Smooth muscle cell (in vitro differentiated cells): ENCODE measurements around the gene TPST1. TPM values are rescaled to one million over a fixed set of nuclear protein-coding genes. Genes with fewer than 3 reads are reported as not detected.

Experiments
- DNase-seq: peaks from one replicate; lab custom pipeline; 2025; ENCODE audit not compliant: unreplicated experiment; lab: John Stamatoyannopoulos, UW
- H2AFZ ChIP-seq: fragments of 200-600 bp; sonication (generic); 2 replicates; pipeline ENCODE4 v1.6.0; 2016; ENCODE audit warnings: antibody characterized with exemption, low read depth, mild to moderate bottlenecking
- H3F3A ChIP-seq: fragments of 200-600 bp; sonication (generic); 2 replicates; pipeline ENCODE4 v1.6.0; 2017; ENCODE audit warnings: antibody characterized with exemption, low read depth
- H3K27ac ChIP-seq: fragments of 200-600 bp; sonication (generic); 2 replicates; pipeline ENCODE4 v1.5.1; 2016; ENCODE audit warnings: low read depth, mild to moderate bottlenecking
- H3K27me3 ChIP-seq: fragments of 200-600 bp; sonication (generic); 2 replicates; pipeline ENCODE4 v1.6.1; 2016; ENCODE audit warnings: low read depth, mild to moderate bottlenecking
- H3K36me3 ChIP-seq: fragments of 200-600 bp; sonication (generic); 2 replicates; pipeline ENCODE4 v1.5.1; 2016; ENCODE audit warnings: low read depth
- H3K4me1 ChIP-seq: fragments of 200-600 bp; sonication (generic); 2 replicates; pipeline ENCODE4 v1.5.1; 2016; ENCODE audit warnings: low read depth
- H3K4me2 ChIP-seq: fragments of 200-600 bp; sonication (generic); 2 replicates; pipeline ENCODE4 v1.6.0; 2016; ENCODE audit warnings: mild to moderate bottlenecking
- H3K4me3 ChIP-seq: fragments of 200-600 bp; sonication (generic); 2 replicates; pipeline ENCODE4 v1.5.1; 2016; ENCODE audit warnings: mild to moderate bottlenecking
- H3K79me2 ChIP-seq: fragments of 200-600 bp; sonication (generic); 2 replicates; pipeline ENCODE4 v1.6.0; 2016; ENCODE audit warnings: low read depth, mild to moderate bottlenecking
- H3K9ac ChIP-seq: fragments of 200-600 bp; sonication (generic); 2 replicates; pipeline ENCODE4 v1.6.0; 2016; ENCODE audit warnings: low read depth
- H3K9me3 ChIP-seq: fragments of 200-600 bp; sonication (generic); replicated peaks from 2 replicates; pipeline ENCODE4 v1.5.1; 2016; ENCODE audit warnings: low read depth
- H4K20me1 ChIP-seq: fragments of 200-600 bp; sonication (generic); 2 replicates; pipeline ENCODE4 v1.6.0; 2016; ENCODE audit warnings: low read depth
- WGBS: methylation state at CpG from one replicate; pipeline ENCODE4 v1.1.7; 2016; ENCODE audit warnings: low lambda C conversion rate; 5-methylcytosine and 5-hydroxymethylcytosine counted together
- polyA plus RNA-seq: library from polyadenylated mRNA; unstranded; fragments of >200 nt; fragmentation: Nextera tagmentation; extraction: Ambion mirVana; gene quantifications from 2 replicates; pipeline ENCODE4 v1.2.1, GENCODE V29; 2016
- total RNA-seq: library from RNA; depleted of rRNA; stranded (reverse); fragments of >200 nt; gene quantifications from 2 replicates; pipeline ENCODE4 v1.2.3, GENCODE V29; 2014
- TF ChIP-seq, protein P1 (sequence below): fragments of 200-600 bp; sonication (generic); IDR thresholded peaks from 2 replicates; pipeline ENCODE4 v1.5.1; 2017; ENCODE audit warnings: borderline replicate concordance, mild to moderate bottlenecking, antibody characterized with exemption; ENCODE audit not compliant: insufficient read depth, poor library complexity, severe bottlenecking

TPST1 gene
- total and polyA plus RNA-seq, 2 experiments from 2014 or later, result 133 to 139 TPM

DNA sequence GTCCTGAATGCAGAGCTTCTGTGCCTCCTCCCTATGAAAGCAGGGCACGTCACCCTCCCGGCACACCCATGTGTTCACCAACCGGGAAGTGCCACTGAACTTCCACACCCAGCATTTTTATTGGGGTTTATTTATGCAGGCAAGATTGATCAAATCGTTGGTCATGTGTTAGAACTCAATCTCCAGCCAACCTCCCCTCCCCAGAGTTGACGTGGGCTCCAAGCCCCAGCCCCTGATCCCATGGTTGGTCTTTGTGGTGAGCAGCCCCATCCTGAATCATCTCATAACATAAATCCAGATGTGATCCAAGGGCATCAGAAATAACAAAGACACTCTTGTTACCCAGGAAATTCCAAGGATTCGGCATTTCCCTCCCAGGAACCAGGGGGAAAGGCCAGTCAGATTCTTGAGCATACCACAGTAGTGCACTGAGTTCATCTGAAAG lies 151.2 kb downstream of the TPST1 start:
- Histone ChIP-seq H3K4me1 (peaks cover 9% of the 10 kb centered on the region), H4K20me1 (peaks cover 33% of the 10 kb centered on the region), H3K27me3 (no peaks in the 10 kb centered on the region)

DNA sequence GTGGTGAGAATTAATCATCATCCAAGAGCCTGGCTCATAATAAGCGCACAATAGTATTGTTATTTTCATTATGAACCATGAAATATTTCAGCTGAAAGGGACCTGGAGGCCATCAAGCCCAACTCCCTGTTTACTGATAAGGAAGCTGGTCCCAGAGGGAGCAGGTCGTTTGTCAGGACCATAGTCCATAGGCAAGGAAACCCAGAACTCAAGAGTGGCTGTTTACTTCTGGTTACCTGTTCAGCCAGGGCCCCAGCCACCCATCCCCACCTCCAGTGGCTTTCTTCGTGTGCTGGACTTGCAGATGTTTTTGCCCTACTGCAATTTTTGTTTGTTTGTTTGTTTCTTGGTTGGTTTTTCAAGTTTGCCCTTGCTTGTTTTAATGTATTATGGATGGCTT lies 152.0 kb downstream of the TPST1 start:
- no peak overlapping the region for H3K4me2 ChIP-seq
- no peak overlapping the region for H3K4me3 ChIP-seq
- peak overlapping the region; percentile 72 for H3K27ac ChIP-seq
- TF ChIP-seq, protein P1, sequence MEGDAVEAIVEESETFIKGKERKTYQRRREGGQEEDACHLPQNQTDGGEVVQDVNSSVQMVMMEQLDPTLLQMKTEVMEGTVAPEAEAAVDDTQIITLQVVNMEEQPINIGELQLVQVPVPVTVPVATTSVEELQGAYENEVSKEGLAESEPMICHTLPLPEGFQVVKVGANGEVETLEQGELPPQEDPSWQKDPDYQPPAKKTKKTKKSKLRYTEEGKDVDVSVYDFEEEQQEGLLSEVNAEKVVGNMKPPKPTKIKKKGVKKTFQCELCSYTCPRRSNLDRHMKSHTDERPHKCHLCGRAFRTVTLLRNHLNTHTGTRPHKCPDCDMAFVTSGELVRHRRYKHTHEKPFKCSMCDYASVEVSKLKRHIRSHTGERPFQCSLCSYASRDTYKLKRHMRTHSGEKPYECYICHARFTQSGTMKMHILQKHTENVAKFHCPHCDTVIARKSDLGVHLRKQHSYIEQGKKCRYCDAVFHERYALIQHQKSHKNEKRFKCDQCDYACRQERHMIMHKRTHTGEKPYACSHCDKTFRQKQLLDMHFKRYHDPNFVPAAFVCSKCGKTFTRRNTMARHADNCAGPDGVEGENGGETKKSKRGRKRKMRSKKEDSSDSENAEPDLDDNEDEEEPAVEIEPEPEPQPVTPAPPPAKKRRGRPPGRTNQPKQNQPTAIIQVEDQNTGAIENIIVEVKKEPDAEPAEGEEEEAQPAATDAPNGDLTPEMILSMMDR, result no peak
- H3K36me3 ChIP-seq, result no peaks in the 10 kb centered on the region
- H3F3A ChIP-seq, result peaks cover 17% of the 10 kb centered on the region
- 67% methylated on average over 3 of the region's 3 CpGs for WGBS
- peaks cover 26% of the 10 kb centered on the region for H4K20me1 ChIP-seq
- peaks cover 4% of the 10 kb centered on the region for H3K4me1 ChIP-seq
- H3K9me3 ChIP-seq, result no peaks in the 10 kb centered on the region
- no peak overlapping the region for H2AFZ ChIP-seq
- DNase-seq, result no peak
- peaks cover 19% of the 10 kb centered on the region for H3K79me2 ChIP-seq
- no peaks in the 10 kb centered on the region for H3K27me3 ChIP-seq
- no peak overlapping the region for H3K9ac ChIP-seq

More for the DNA sequence above, 151.2 kb downstream of the TPST1 start:
- Histone ChIP-seq H3F3A (peaks cover 19% of the 10 kb centered on the region), H3K4me2 (peak overlapping the region; percentile 57), H3K9me3 (no peaks in the 10 kb centered on the region), H2AFZ (no peak overlapping the region), H3K9ac (no peak overlapping the region), H3K79me2 (peaks cover 26% of the 10 kb centered on the region), H3K36me3 (no peaks in the 10 kb centered on the region), H3K27ac (peak overlapping the region; percentile 72), H3K4me3 (no peak overlapping the region)
- DNase-seq, result no peak
- TF ChIP-seq, protein P1, result no peak
- WGBS, result 70% methylated on average over 6 of the region's 6 CpGs

DNA sequence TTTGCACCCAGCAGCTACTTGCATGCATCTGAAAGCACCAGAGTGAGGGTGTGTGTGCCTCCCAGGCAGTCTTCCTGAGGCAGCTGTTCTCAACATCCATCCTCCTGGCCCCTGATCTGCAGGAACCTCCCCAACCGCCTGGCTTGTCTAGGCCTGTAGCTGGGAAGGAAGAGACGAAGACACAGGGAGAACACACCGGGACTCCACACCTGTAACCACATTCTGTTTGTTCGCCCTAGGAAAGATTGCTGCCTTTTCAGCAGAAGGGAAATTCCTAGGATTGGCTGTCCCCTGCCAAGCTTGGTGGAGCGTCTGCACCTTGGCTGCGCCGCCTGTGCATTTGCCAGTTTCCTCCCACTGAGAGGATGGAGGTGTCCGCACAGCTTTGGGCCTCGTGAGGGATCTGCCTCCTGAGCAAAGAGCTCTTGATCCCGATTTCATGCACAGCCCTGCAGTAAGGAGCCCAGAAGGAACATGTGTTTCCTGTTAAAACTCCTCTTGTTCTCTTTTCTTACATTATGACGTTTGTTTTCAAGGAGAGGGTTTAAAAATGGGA lies 154.6 kb downstream of the TPST1 start:
- Histone ChIP-seq H3K4me3 (no peak overlapping the region), H3K9me3 (no peaks in the 10 kb centered on the region), H3K79me2 (peaks cover 7% of the 10 kb centered on the region), H3K36me3 (no peaks in the 10 kb centered on the region), H3K27ac (no peak overlapping the region), H2AFZ (no peak overlapping the region), H3K27me3 (no peaks in the 10 kb centered on the region), H3F3A (no peaks in the 10 kb centered on the region), H3K4me2 (no peak overlapping the region), H4K20me1 (peaks cover 17% of the 10 kb centered on the region), H3K9ac (no peak overlapping the region), H3K4me1 (no peaks in the 10 kb centered on the region)
- TF ChIP-seq, protein P1, result no peak
- no peak for DNase-seq
- WGBS, result 88% methylated on average over 11 of the region's 11 CpGs

DNA sequence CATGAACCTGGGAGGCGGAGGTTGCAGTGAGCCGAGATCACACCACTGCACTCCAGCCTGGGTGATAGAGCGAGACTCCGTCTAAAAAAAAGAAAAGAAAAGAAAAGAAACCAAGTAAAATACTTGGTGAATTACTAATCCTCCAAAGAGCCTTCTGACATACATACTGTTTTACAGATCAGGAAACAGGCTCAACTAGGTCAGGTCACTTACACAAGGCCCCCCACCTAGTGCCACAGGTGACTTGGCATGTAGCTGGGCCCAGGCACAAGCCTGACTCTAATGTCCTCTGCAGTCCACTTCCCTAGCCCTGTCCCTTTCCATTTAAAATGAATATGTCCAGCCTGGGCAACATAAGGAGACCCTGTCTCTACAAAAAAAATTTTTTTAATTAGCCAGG lies 157.0 kb downstream of the TPST1 start:
- Histone ChIP-seq H3K79me2 (no peaks in the 10 kb centered on the region), H3F3A (no peaks in the 10 kb centered on the region), H3K27me3 (no peaks in the 10 kb centered on the region), H3K4me3 (no peak overlapping the region), H4K20me1 (no peaks in the 10 kb centered on the region), H3K4me1 (no peaks in the 10 kb centered on the region), H3K9me3 (no peaks in the 10 kb centered on the region), H3K36me3 (no peaks in the 10 kb centered on the region), H3K4me2 (no peak overlapping the region), H2AFZ (no peak overlapping the region), H3K9ac (no peak overlapping the region), H3K27ac (peak overlapping the region; percentile 38)
- TF ChIP-seq, protein P1, result no peak
- 86% methylated on average over 4 of the region's 4 CpGs for WGBS
- DNase-seq, result no peak
